ENCODE measurements around the gene ARID1B. TPM values are rescaled to one million over a fixed set of nuclear protein-coding genes. Genes with fewer than 3 reads are reported as not detected.

Gene ARID1B
- total and polyA plus RNA-seq, 2 of the 4 experiments (the other 2 are of a cell fraction) = 14.5 to 20.1 TPM

DNA sequence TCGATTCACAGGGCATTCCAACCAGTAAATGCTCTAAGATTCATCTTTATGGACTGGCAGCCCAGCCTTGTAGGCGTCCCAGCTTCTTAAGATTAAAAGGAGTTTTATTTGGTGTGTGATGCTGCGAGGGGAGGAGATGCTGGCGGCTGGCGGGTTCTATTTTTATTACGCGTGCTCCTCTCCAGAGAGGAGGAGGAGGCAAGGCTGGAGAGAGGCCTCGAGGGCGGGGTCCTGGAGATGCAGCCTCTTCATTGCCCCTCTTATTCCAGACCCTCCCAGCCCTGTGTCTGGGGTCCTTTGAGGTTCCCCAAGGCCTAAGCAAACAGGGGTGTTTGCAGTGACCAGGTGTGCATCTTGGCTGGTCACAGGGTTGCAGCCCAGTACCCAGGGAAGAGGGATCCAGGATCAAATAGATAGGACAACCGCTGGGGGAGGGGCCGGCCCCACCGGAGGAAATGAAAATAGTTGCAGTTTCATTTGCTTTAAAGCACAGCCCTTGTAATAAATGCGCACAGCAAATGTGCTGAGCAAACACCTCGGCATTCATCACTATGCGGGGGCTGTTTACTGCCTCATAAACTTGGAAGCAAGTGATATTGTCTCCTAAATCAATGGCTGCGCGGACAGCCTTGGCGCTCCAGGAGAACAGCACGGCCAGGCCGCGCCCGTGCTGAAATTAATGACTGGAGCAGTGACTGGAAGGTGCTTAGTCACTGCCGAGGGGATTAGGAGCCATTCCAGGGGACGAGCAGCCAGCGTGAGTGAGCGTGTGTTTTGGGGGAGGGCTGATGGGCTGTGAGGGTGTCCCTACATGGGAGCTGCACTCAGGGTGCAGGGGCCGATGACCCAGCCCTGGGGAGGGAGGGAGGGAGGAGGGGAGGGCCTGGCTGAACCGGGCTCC lies 463.1 kb downstream of the ARID1B start (continued):
- peak; percentile 60; the same call in 1 of the 2 replicates for TF ChIP-seq NFE2L2 (IDR thresholded peaks at IDR 0.05; ENCODE audit: low read depth, low read length)

DNA sequence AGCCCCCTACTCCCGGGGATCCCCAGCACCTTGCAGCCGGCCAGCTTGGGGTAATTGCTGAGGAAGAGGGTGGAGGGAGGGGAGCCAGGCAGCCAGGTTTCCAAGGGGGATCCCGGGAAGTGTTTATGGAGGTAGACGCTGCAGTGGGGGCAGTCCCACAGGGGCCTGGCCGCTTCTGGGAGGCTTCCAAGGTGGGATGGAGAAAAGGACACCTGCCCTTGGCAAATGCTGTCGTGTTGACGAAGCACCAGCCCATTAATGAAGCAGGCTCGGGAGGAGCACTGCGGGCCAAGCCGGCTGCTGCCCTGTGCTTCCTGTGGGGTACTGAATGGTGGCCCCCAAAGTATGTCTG lies 463.8 kb downstream of the ARID1B start:
- no peak overlapping the region for H3K18ac ChIP-seq (ENCODE audit: low read depth, low read length)
- no peaks in the 10 kb centered on the region for H3K79me1 ChIP-seq (ENCODE audit: low read depth in 1 of 2, low read length in 2 of 2)
- DNase-seq (no peak), ATAC-seq (ENCODE audit: low read depth) (no peak)
- no peak overlapping the region for H3K56ac ChIP-seq (ENCODE audit: extremely low read depth, insufficient read depth, low read length)
- peaks cover 4% of the 10 kb centered on the region for H3K4me1 ChIP-seq (ENCODE audit: control insufficient read depth, insufficient read depth, low read length)
- H3K27ac ChIP-seq (ENCODE audit: insufficient read depth, low read length) = no peak overlapping the region
- intact Hi-C loops (cut with micrococcal nuclease) = no loop called here
- no peak overlapping the region for H3K14ac ChIP-seq (replicated peaks; ENCODE audit: low read depth, low read length)
- no peaks in the 10 kb centered on the region for H3K36me3 ChIP-seq (ENCODE audit: control insufficient read depth, insufficient read depth, low read length)
- H2BK5ac ChIP-seq (ENCODE audit: low read depth, low read length, poor library complexity, severe bottlenecking) = no peak overlapping the region
- no peak overlapping the region for H2BK120ac ChIP-seq (ENCODE audit: low read depth, low read length)
- no peak overlapping the region for H4K91ac ChIP-seq (ENCODE audit: insufficient read depth, low read depth, low read length)
- WGBS, 2 experiments (ENCODE audit: extremely low coverage in 2 of 2, insufficient read length in 1 of 2) = no CpG with 5 or more reads among the region's 10 CpGs
- H2BK15ac ChIP-seq (ENCODE audit: low read depth, low read length) = no peak overlapping the region
- H2BK20ac ChIP-seq (ENCODE audit: low read depth, low read length) = no peak overlapping the region
- in situ Hi-C loops (cut with MboI; ENCODE audit: low sequenced_read_pairs) = no loop called here
- H4K20me1 ChIP-seq (ENCODE audit: insufficient read depth, low read length) = no peaks in the 10 kb centered on the region
- no peak overlapping the region for H3K4me2 ChIP-seq (ENCODE audit: low read depth, low read length)
- no peak overlapping the region; a peak in 1 of 4 replicates for H4K8ac ChIP-seq (ENCODE audit: low read depth in 2 of 2, low read length in 2 of 2)
- ChIA-PET POLR2A (ENCODE audit: unreplicated experiment) (no interaction called here), CTCF (no interaction called here)
- peak overlapping the region; percentile 87 for H2AFZ ChIP-seq (replicated peaks; ENCODE audit: low read length, poor library complexity)
- H3K9me1 ChIP-seq (ENCODE audit: insufficient read depth, low read length) = no peaks in the 10 kb centered on the region
- H3K9ac ChIP-seq (ENCODE audit: low read depth, low read length) = no peak overlapping the region
- TF ChIP-seq SMC3 (IDR thresholded peaks at IDR 0.05; ENCODE audit: low read depth, low read length) (no peak), RAD21 (IDR thresholded peaks at IDR 0.05; ENCODE audit: low read length) (no peak), MAFK (IDR thresholded peaks at IDR 0.05; ENCODE audit: low read depth, low read length) (no peak), RCOR1 (IDR thresholded peaks at IDR 0.05; ENCODE audit: insufficient replicate concordance, low read length) (no peak), MAZ (IDR thresholded peaks at IDR 0.05; ENCODE audit: borderline replicate concordance, low read depth, low read length) (no peak), FOS (IDR thresholded peaks at IDR 0.05; ENCODE audit: low read depth, low read length) (no peak), NFE2L2 (IDR thresholded peaks at IDR 0.05; ENCODE audit: low read depth, low read length) (no peak), POLR2A (IDR thresholded peaks at IDR 0.05; ENCODE audit: low read depth, low read length) (no peak), RFX5 (IDR thresholded peaks at IDR 0.05; ENCODE audit: low read depth, low read length) (no peak), CEBPB (IDR thresholded peaks at IDR 0.05; ENCODE audit: low read depth, low read length) (no peak)
- TF ChIP-seq, protein P1, sequence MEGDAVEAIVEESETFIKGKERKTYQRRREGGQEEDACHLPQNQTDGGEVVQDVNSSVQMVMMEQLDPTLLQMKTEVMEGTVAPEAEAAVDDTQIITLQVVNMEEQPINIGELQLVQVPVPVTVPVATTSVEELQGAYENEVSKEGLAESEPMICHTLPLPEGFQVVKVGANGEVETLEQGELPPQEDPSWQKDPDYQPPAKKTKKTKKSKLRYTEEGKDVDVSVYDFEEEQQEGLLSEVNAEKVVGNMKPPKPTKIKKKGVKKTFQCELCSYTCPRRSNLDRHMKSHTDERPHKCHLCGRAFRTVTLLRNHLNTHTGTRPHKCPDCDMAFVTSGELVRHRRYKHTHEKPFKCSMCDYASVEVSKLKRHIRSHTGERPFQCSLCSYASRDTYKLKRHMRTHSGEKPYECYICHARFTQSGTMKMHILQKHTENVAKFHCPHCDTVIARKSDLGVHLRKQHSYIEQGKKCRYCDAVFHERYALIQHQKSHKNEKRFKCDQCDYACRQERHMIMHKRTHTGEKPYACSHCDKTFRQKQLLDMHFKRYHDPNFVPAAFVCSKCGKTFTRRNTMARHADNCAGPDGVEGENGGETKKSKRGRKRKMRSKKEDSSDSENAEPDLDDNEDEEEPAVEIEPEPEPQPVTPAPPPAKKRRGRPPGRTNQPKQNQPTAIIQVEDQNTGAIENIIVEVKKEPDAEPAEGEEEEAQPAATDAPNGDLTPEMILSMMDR (conservative IDR thresholded peaks at IDR 0.05; ENCODE audit: low read depth, low read length) = no peak
- H2AK5ac ChIP-seq (ENCODE audit: low read depth, low read length) = no peak overlapping the region
- no peak overlapping the region for H3K23ac ChIP-seq (ENCODE audit: low read depth, low read length)
- H4K5ac ChIP-seq (ENCODE audit: low read depth, low read length) = no peak overlapping the region
- no TSS peak for BruUV-seq (replicated peaks)
- H3K9me3 ChIP-seq (ENCODE audit: control insufficient read depth, insufficient read depth, low read length) = peaks cover 8% of the 10 kb centered on the region
- H2AK9ac ChIP-seq (replicated peaks; ENCODE audit: low read depth, low read length, poor library complexity) = no peak overlapping the region
- no peak overlapping the region for H3K4me3 ChIP-seq (ENCODE audit: insufficient read depth, low read depth, low read length)
- H3K4ac ChIP-seq (ENCODE audit: low read depth, low read length) = no peak overlapping the region
- peaks cover 25% of the 10 kb centered on the region for H3K27me3 ChIP-seq (ENCODE audit: control insufficient read depth, insufficient read depth, low read length)
- dilution Hi-C loops (cut with HindIII; ENCODE audit: low sequenced_read_pairs, unreplicated experiment) = no loop called here

Data from IMR-90 (cell line).